HG02870 (cell line): ENCODE measurements around the gene STAT5B.
"Not testable (repeated sequence)": the region's sequence is repeated elsewhere in the genome, so short reads cannot be mapped to it uniquely, and the experiment has no call there.

Experiments
- ATAC-seq: cut with Tn5 transposase; IDR thresholded peaks from one replicate; pipeline ENCODE4 v1.9.1; 2021; ENCODE audit warnings: mild to moderate bottlenecking, moderate library complexity; ENCODE audit not compliant: unreplicated experiment

The STAT5B gene

GRCh38 chr17:42241871-42242270 is 34.3 kb downstream of the STAT5B start:
- ATAC-seq = no peak

- not testable (repeated sequence) for ATAC-seq
Observed at GRCh38 chr17:42240863-42241262, 35.3 kb downstream of the STAT5B start.

DNA sequence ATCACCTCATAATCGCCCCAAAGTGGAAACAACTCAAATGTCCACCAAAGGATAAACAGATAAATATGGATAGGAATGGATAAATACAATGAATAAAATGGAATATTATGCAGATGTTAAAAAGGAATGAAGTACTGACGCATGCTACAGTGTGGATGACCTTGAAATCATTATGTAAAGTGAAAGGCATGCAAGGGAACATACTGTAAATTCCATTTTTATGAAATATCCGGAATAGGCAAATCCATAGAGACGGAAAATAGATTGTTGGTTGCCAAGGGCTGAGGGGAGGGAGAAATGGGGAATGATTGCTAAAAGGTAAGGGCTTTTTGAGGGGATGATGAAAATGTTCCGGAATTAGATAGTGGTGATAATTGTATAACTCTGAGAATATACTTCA is 36.0 kb downstream of the STAT5B start:
- no peak for ATAC-seq

- not testable (repeated sequence) for ATAC-seq
Observed at GRCh38 chr17:42239576-42239975, 36.6 kb downstream of the STAT5B start.

GRCh38 chr17:42236760-42237159 is 39.4 kb downstream of the STAT5B start:
- no peak for ATAC-seq

DNA sequence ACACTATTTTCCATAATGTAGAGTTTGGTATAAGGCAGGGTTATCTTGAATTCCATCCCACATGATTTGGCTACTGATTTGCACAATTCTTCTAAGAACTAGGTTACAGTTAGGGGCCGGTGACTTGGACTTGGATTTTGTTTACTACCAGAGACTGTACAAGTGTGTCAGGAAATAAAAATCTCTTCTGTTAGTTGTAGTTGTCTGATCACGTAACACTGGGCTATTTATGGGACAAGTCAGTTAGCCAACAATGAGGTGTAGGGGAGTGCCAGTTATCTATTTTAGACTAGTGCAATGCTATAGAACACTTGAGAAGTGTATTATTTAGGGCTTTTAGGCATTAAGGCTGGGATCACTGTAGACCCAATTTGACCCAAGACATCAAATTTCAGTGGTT is 42.2 kb downstream of the STAT5B start:
- ATAC-seq = no peak

GRCh38 chr17:42233156-42233555 is 43.0 kb downstream of the STAT5B start:
- no peak for ATAC-seq

DNA sequence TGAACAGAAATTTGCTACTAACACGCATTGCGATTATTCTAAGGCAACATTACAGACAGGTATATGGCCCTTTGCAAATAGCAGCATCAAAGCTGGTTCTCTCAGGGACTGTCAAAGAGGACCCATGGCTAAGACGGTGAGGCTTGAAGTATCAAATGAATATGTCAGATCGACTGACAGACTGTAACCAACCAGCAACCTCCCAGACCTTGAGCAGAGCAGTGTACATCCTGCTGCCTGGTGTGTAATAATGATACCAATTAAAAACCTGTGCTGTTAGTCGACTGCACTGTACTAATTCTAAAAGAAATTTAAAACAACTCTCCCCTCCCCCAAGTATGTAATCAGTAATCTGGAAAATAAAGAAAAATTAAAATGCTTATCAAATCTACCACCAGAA is 46.0 kb downstream of the STAT5B start:
- ATAC-seq = no peak

DNA sequence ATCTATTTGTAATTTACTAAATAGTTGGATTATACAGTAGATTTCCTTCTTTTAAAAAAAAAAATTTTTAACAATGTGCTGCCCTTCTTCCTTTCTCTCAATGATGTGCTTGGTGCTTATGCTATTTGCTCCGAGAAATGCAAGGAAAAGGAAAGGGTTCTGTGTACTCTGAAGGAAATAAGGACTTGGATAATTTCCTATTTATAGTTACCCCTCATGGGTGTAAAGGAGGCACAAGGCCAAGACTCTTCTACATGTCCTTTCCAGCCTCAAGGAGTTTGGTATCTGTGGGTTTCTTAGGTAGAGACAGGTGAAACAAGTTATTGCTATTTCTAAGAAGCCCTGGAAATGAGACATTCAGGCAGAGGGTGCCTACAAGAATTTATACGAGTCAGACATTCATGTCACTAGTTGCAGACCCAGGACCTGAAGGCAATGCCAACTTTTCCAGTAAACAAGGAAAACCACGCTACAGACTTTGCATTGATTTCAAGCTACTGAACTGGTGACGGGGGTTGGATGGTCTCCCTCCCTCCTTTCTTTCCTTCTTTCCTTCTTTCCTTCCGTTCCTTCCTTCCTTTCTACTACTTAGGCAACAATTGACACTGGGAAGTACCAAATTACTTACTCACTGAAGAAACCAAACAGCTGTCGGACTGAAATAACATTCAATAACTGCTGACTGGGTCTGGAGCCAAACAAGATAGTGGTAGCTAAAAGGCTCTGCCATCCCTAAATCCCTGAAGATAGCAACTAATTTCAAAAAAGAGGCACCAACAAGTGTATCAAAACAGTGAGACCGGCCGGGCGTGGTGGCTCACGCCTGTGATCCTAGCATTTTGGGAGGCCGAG is 48.1 kb downstream of the STAT5B start:
- no peak for ATAC-seq

DNA sequence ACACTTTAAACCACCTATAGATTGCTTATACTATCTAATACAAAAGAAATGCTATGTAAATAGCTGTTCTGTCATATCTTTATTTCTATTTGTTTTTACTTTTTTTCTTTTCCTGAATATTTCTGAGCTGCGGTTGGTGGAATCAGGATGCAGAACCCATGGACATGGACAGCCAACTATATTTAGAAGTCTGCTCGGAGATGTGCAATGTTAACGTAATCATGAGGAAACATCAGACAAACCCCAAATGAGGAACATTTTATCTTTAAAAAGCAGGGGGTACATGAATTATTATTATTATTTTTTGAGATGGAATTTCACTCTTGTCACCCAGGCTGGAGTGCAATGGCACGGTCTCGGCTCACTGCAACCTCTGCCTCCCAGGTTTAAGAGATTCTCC is 50.5 kb downstream of the STAT5B start:
- ATAC-seq = no peak

DNA sequence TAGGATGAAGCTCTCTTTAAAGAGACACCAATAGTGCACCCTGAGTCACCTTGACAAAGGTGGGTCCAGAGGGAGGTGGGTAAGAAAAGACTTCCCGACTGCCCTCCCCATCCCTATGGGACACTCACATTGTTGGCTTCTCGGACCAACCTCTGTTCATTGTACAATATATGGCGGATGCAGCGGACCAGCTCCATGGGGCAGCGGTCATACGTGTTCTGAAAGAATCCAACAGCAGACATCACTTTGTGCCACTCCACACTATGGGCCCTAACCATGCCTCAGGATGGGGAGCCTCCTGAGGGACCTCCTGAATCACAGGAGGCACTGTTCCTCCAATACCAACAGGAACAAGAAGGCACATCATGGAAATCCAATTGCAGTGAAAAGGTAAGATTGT is 51.5 kb downstream of the STAT5B start:
- ATAC-seq = no peak

GRCh38 chr17:42221886-42222745 is 54.1 kb downstream of the STAT5B start:
- ATAC-seq = no peak

DNA sequence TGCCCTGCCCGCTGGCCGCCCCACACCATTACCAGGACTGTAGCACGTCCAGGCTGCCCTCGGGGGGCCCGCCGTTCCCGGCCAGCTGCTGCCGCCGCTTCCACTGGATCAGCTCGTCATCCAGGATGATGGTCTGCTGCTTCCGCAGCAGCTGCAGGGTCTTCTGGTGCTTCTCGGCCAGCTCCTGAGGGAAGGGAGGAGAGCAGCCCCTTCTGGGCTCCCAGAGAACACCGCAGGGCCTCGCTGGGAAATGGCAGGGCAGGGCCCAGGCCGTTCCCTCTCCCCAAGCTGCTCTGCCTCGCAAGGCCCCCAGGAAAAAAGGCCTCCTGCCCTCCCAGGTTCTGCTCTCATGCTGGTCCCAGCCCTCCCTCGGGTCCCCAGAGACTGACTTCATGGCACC is 56.9 kb downstream of the STAT5B start:
- ATAC-seq = not testable (repeated sequence)

DNA sequence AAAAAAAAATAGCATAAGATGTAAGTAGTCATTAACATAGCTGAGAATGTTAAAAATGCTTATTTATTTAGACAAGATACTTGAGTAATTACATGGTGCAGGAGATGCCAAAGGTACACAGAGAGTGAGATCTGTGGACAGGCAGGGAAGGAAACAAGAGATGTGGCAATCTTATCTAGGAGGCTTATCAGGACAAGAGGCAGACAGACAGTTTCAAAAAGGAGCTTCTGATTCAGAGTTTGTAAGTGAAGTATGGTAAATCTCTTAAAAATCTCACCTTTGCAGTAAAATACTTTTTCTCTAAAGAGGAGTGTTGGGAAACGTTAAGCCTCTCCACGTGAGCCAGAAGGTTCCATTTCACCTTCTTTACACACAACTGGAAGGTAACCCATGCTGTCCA is 62.0 kb downstream of the STAT5B start:
- ATAC-seq = no peak

DNA sequence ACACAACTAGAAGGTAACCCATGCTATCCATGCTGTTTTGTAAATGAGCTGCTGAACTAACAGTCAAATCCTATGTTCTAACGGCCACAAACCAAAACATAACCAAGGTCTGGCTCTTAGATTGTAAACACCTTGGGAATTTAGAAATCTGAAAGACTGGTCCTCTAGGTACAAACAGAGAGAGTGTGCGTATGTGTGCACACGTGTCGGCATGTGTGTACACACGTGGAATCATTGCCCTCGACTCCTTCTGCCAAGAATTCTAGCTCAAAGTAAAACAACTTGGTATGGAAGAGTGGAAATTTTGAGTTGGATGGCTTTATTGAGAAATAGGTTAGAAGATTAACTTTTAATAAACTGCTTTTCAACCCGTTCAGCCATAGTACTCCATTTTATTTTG is 63.8 kb downstream of the STAT5B start:
- ATAC-seq = no peak

DNA sequence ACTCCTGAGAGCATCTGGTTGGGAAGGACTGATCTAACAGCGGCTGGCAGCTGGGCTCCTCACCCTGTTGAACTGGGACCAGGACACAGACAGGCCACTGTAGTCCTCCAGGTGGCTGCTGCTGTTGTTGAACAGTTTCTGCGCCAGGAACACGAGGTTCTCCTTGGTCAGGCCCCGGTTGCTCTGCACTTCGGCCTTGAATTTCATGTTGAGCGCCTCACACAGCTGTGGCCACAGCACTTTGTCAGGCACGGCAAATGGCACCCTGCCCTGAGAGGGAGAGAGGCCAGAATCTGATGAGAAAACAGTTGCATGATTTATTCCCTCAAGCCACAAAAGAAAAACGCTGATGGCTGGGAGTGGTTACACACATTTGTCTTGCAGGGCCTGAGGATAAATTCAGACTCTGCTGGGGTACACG is 64.3 kb downstream of the STAT5B start:
- not testable (repeated sequence) for ATAC-seq

- no peak for ATAC-seq
Observed at GRCh38 chr17:42210046-42210445, 66.1 kb downstream of the STAT5B start.

- not testable (repeated sequence) for ATAC-seq
Observed at GRCh38 chr17:42206153-42206612, 70.0 kb downstream of the STAT5B start.

DNA sequence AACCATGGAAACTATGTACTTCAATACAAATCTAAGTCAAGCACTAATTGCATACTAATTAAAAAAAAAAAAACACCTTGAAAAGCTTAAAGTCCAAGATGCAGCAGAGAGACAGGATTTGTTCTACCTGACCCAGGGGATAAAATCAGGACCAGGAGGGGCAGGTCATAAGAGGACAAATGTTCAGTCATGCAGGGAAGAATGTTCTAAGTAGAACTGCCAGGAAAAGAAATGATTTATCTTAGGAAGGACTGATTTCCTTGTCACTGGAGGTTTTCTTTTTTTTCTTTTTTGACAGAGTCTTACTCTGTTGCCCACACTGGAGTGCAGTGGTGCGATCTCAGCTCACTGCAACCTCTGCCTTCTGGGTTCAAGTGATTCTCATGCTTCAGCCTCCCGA is 72.8 kb downstream of the STAT5B start:
- no peak for ATAC-seq

DNA sequence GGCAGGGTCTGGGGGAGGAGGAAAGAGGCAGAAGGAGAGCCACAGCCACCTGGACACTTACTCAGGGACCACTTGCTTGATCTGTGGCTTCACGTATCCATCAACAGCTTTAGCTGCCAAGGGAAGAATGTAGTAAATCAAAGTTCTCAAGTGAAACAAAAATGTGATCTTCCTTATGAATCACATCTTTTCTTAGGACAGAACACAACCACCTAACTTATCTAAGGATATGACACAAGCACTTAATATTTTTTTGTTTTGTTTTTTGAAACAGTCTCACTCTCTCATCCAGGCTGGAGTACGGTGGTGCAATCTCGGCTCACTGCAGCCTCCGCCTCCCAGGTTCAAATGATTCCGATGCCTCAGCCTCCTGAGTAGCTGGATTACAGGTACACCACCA is 73.5 kb downstream of the STAT5B start:
- no peak for ATAC-seq

- no peak for ATAC-seq
Observed at GRCh38 chr17:42202159-42202558, 74.0 kb downstream of the STAT5B start.

- no peak for ATAC-seq
Observed at GRCh38 chr17:42201458-42201772, 74.8 kb downstream of the STAT5B start.
